BE2C (cell line): ENCODE results near the gene FASTK. TPM values are rescaled to one million over a fixed set of nuclear protein-coding genes. Genes with fewer than 3 reads are reported as not detected.

Source experiments
- DNase-seq: peaks from one replicate; pipeline ENCODE4 v3.0.0-alpha.2; 2020
- H3K27me3 ChIP-seq: fragments of 250-450 bp; sonication (Bioruptor Pico); 2 replicates; pipeline ENCODE4 v1.5.1; 2020; ENCODE audit warnings: mild to moderate bottlenecking
- H3K36me3 ChIP-seq: fragments of 250-450 bp; sonication (Bioruptor Pico); 2 replicates; pipeline ENCODE4 v1.5.1; 2020; ENCODE audit warnings: mild to moderate bottlenecking
- H3K4me1 ChIP-seq: fragments of 250-450 bp; sonication (Bioruptor Pico); 2 replicates; pipeline ENCODE4 v1.5.1; 2020
- H3K4me3 ChIP-seq: 2 replicates; pipeline ENCODE4 v1.5.1; 2011; ENCODE audit warnings: low read depth, low read length
- H3K9me3 ChIP-seq: fragments of 250-450 bp; sonication (Bioruptor Pico); 2 replicates; pipeline ENCODE4 v1.5.1; 2020
- CTCF ChIP-seq: IDR thresholded peaks from 2 replicates; pipeline ENCODE4 v1.5.1; 2012; ENCODE audit warnings: mild to moderate bottlenecking, low read depth, low read length
- polyA plus RNA-seq: library from polyadenylated mRNA; unstranded; fragments of >200 nt; gene quantifications from one replicate; pipeline ENCODE4 v1.2.1, GENCODE V29; 2012; ENCODE audit warnings: low read depth, missing spikeins; ENCODE audit not compliant: insufficient read length, insufficient read depth

FASTK gene
- polyA plus RNA-seq: 267 TPM

GRCh38 chr7:151080522-151081169 lies at the start of gene FASTK:
TSS of gene FASTK (minus strand) at chr7:151080809. CDS start at chr7:151080766, 43 bp downstream.
- no peaks in the 10 kb centered on the region for H3K27me3 ChIP-seq
- peak within 1 kb of the TSS; percentile 92 for H3K4me3 ChIP-seq
- H3K9me3 ChIP-seq: no peaks in the 10 kb centered on the region
- H3K4me1 ChIP-seq: peaks cover 48% of the 10 kb centered on the region
- peak; percentile 95 for DNase-seq
- peaks cover 14% of the 10 kb centered on the region for H3K36me3 ChIP-seq
- TF ChIP-seq CTCF: no peak

GRCh38 chr7:151129960-151130591 lies 49.5 kb upstream of the FASTK start:
- DNase-seq: no peak
- Histone ChIP-seq H3K9me3 (no peaks in the 10 kb centered on the region), H3K36me3 (peaks cover 80% of the 10 kb centered on the region)

GRCh38 chr7:151129117-151129959 lies 48.7 kb upstream of the FASTK start:
- no peak for DNase-seq
- Histone ChIP-seq H3K4me3 (no peak overlapping the region), H3K36me3 (peaks cover 80% of the 10 kb centered on the region), H3K27me3 (no peaks in the 10 kb centered on the region), H3K9me3 (no peaks in the 10 kb centered on the region), H3K4me1 (peaks cover 4% of the 10 kb centered on the region)
- no peak for TF ChIP-seq CTCF

More at GRCh38 chr7:151129960-151130591, 49.5 kb upstream of the FASTK start:
- TF ChIP-seq CTCF: no peak
- H3K27me3 ChIP-seq: no peaks in the 10 kb centered on the region
- no peak overlapping the region for H3K4me3 ChIP-seq
- peaks cover 4% of the 10 kb centered on the region for H3K4me1 ChIP-seq

GRCh38 chr7:151128716-151129115 lies 48.1 kb upstream of the FASTK start:
- TF ChIP-seq CTCF: no peak
- peaks cover 80% of the 10 kb centered on the region for H3K36me3 ChIP-seq
- no peaks in the 10 kb centered on the region for H3K27me3 ChIP-seq
- no peak for DNase-seq
- no peaks in the 10 kb centered on the region for H3K9me3 ChIP-seq
- no peak overlapping the region for H3K4me3 ChIP-seq
- peaks cover 4% of the 10 kb centered on the region for H3K4me1 ChIP-seq

- Histone ChIP-seq H3K36me3 (peaks cover 82% of the 10 kb centered on the region), H3K4me3 (no peak overlapping the region)
- no peak for TF ChIP-seq CTCF
These were observed 47.5 kb upstream of the FASTK start for GRCh38 chr7:151128144-151128543.

More at GRCh38 chr7:151128144-151128543, 47.5 kb upstream of the FASTK start:
- Histone ChIP-seq H3K27me3 (no peaks in the 10 kb centered on the region), H3K9me3 (no peaks in the 10 kb centered on the region), H3K4me1 (peaks cover 4% of the 10 kb centered on the region)
- no peak for DNase-seq
